Posterior cingulate gyrus (tissue), 11 donors: Measurements from ENCODE around the gene FAM9A.

Experiments used
- DNase-seq, 10 donors: peaks; one replicate each; pipeline versions ENCODE4 v3.0.0 to v3.0.0-alpha.2; 2020 to 2021; ENCODE audit warnings: mixed read lengths in 3 of 10
- intact Hi-C: fragments of 100-400 bp; cut with DNase I; formaldehyde crosslinking; loops from one replicate; pipeline ENCODE4 v1.15.1; 2023

FAM9A gene

GRCh38 chrX:8801041-8801599, at the start of gene FAM9A:
Gene FAM9A, minus strand, starts transcription at chrX:8801383. Its CDS starts 1,212 bp downstream, at chrX:8800171.
- intact Hi-C loops, result no loop called here
- DNase-seq, result peak in 2 of 10 donors; percentile 76 to 82

- DNase-seq, result no peak
- intact Hi-C loops, result no loop called here
Observed at GRCh38 chrX:8850478-8850877, 49.3 kb upstream of the FAM9A start.

- DNase-seq, result no peak
- intact Hi-C loops, result no loop called here
Observed at GRCh38 chrX:8849945-8850344, 48.8 kb upstream of the FAM9A start.

GRCh38 chrX:8849458-8849857, 48.3 kb upstream of the FAM9A start:
- intact Hi-C loops, result no loop called here

GRCh38 chrX:8848911-8849310, 47.7 kb upstream of the FAM9A start:
- intact Hi-C loops, result no loop called here
- no peak for DNase-seq

More at GRCh38 chrX:8849458-8849857, 48.3 kb upstream of the FAM9A start:
- no peak for DNase-seq

- DNase-seq, result no peak
- intact Hi-C loops, result no loop called here
Observed at GRCh38 chrX:8848441-8848840, 47.3 kb upstream of the FAM9A start.

DNA sequence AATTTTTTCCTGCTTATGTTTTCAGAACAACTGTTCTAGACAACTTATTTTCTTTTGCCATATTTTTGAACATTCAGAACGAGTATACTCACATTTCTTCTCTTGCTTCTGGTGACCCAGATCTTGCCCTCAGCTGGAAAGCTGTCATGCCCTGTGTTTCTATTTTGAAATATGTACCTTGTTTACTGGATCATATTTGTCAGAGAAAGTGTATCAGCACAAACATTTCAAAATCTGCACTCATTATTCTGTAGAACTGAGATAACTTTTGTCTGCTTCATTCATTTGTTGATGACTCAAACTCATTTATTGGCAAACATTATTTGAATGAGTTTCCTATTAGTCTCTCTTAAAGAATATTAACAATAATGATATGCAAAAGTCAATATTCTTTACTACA, 46.2 kb upstream of the FAM9A start:
- no peak for DNase-seq
- intact Hi-C loops, result no loop called here

- DNase-seq, result no peak
- intact Hi-C loops, result no loop called here
Observed at GRCh38 chrX:8846266-8846665, 45.1 kb upstream of the FAM9A start.

DNA sequence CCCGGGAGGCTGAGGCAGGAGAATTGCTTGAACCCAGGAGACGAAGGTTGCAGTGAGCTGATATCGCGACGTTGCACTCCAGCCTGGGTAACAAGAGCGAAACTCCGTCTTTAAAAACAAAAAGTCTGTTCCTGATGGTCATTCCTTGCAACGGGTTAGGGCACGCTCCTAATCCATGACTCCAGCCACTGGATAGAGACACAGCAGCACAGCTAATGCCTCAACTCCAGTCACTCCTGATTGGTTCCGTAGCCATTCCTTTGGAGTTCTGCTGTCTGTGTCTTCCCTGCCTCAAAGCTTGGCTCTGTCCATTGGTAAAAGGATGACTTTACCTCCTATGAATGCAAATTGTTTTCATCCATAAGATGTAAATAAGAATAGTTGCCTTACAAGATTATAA, 44.3 kb upstream of the FAM9A start:
- DNase-seq, result no peak
- intact Hi-C loops, result no loop called here

- intact Hi-C loops, result no loop called here
- DNase-seq, result no peak
Observed at GRCh38 chrX:8845060-8845459, 43.9 kb upstream of the FAM9A start.

DNA sequence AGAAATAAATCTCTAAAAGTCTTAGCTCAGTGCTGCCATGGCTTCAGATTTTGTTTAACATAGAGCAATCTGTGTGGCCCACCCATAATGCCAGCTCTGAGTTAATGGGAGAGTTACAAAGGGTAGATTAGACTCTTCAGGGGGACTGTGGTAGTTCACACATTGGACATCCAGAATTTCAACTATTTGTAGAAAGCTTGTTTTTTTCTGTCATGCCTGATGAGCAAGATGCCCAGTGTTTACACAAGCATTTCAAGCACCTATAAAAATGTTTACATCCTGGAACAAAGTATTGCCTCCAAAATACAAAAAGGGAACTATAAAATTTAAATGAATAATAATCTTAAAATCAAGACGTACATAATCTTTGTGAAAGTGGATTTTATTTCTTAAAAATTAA, 43.0 kb upstream of the FAM9A start:
- intact Hi-C loops, result no loop called here

DNA sequence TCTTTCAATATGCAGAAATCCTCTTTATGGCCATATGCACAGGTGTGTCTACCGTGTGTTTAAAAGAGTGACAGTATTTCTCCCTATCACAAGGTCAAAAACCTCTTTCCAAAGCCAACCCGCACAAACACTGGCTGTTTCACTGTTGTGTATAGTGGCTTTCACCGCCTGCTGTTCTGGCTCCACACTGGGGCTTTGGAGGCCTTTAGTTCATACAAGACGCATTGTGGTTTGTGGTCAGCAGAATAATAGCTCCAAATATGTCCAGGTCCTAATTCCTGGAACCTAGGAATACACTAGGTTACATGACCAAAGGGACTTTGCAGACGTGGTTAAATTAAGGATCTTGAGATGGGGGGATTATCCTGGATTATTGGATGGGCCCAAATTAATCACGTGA, 40.7 kb upstream of the FAM9A start:
- intact Hi-C loops, result no loop called here
- DNase-seq, result no peak

More for the DNA sequence above, 43.0 kb upstream of the FAM9A start:
- DNase-seq, result no peak

DNA sequence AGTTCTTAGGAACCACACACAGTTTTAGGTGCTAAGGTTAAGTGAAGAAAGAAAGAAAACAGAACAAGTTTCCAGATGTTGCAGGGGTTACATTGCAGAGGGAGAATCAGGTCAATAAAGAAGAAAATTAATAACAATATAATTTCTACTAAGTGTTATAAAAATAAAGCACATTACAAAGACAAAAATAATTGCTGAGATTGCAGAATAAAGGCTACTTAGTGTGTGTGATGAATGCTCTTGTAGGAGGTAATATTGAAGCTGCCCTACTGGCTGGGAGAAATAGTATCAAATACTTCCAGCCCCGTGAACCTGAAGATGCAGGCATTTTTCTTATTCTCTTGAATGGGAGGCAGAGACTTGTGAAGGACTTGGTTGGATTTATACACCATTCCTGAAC, 33.2 kb upstream of the FAM9A start:
- DNase-seq, result no peak
- intact Hi-C loops, result no loop called here

DNA sequence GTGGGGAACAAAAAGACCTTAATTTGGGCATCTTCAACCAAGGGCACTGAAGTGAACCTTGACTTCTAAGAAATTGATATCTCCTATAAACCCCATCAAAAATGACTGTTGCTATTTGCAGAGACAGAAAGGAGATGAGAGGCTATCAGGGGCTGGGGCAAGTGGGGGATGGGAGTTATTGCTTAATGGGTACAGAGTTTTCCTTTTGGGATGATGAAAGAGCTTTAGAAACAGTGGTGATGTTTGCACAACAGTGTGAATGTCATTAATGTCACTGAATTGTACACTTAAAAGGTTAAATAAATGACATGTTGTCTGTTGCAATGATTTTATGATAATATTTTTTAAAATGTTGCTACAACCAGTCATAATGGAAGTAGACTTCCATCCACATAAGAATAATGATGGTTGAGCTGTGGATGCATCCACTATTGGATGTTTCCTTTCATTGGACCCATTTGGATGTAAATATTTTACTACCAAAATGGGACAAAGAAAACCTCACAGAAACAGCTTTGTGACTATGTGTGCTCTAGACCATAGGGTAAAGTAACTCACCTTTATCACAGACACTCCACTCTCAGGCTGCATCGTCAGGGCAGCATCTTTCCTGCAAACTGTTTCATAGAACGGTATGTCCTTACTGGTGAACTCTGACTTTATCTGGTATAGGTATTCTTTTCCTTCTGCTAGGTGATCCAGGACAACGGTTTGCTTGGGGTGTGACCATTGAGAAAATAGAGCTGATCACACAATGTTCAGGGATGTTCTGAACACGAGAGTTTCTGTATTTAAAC, 31.6 kb upstream of the FAM9A start:
- DNase-seq, result no peak
- intact Hi-C loops, result no loop called here

GRCh38 chrX:8823698-8824097, 22.5 kb upstream of the FAM9A start:
- intact Hi-C loops, result no loop called here
- DNase-seq, result no peak

DNA sequence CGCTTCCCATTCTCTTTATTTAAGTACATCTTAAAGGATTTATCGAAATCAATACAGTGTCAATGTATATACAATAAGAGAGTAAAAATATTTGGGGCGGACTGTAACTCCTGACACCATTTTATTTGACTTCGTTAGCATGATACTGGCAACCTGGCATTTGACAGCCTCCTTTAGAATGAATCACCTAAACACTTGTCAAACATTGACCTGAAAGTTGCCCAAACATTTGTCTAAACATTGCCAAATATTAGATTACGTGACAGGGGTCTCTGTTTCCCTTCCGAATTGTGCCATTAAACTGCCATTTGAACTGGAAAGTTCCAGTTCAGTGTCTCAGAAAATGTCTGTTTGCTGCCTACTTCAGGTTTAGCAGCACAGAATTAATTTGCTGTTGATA, 20.8 kb upstream of the FAM9A start:
- DNase-seq, result no peak
- intact Hi-C loops, result no loop called here

- peak in 2 of 10 donors; percentile 7 to 28 for DNase-seq
- intact Hi-C loops, result loop anchor here (2.0 kb wide), 1 partner anchor 888 kb away; no protein-coding TSS in a partner anchor
Observed at GRCh38 chrX:8820910-8821527, 19.8 kb upstream of the FAM9A start.

DNA sequence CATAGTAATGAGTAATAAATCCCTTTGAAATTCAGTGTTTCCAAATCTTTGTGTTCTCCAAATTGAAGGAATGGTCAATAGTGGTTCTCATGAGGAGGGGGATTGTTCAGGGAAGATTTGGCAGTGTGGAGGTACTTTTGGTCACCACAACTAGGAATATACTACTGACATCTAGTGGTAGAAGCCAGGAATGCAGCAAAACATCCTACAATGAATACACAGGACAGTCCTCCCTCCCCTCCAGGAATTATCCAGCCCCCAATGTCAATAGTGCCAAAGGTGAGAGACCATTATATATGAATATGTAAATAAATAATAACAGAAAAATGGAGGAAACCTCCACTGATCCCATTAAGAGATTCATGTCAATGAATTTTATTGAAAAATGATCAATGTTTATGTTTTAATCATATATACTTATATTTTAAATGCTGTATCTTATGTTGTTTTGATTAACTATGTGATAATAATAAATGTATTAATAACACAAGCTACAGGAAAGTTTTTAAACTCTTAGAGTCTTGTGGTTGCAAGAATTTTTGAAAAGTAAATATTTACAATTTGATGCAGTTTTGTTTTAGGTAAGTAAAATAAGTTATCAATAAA, 14.4 kb upstream of the FAM9A start:
- DNase-seq, result no peak
- intact Hi-C loops, result loop anchor here (10.0 kb wide), 2 partner anchors 71 to 821 kb away; no protein-coding TSS in a partner anchor

- intact Hi-C loops, result loop anchor here (10.0 kb wide), 2 partner anchors 68 to 818 kb away; no protein-coding TSS in a partner anchor
- DNase-seq, result no peak
Observed at GRCh38 chrX:8813036-8813435, 11.9 kb upstream of the FAM9A start.

- intact Hi-C loops, result loop anchor here (10.0 kb wide), 2 partner anchors 67 to 817 kb away; no protein-coding TSS in a partner anchor
- DNase-seq, result no peak
Observed at GRCh38 chrX:8811611-8812010, 10.4 kb upstream of the FAM9A start.

- intact Hi-C loops, result no loop called here
- no peak for DNase-seq
Observed at GRCh38 chrX:8808661-8809060, 7.5 kb upstream of the FAM9A start.
